Activated T-helper 1 cell treated with anti-CD3 and anti-CD28 coated beads, Interleukin-2, amount 50 U/mL, for 16 hours (primary cell): ENCODE results near the gene FHOD3.

Experiments used
- DNase-seq, 2 donors: peaks; one replicate each; pipeline ENCODE4 v3.0.0-alpha.2; 2020; ENCODE audit warnings: low read depth in 1 of 2, low spot score in 1 of 2

Gene FHOD3

GRCh38 chr18:36295880-36296301, 1.6 kb upstream of the FHOD3 start:
- DNase-seq, result no peak

GRCh38 chr18:36296650-36297416, 680 bp upstream of the FHOD3 start:
- DNase-seq, result no peak

GRCh38 chr18:36298126-36298741, 721 bp downstream of the FHOD3 start:
- DNase-seq, result no peak

DNA sequence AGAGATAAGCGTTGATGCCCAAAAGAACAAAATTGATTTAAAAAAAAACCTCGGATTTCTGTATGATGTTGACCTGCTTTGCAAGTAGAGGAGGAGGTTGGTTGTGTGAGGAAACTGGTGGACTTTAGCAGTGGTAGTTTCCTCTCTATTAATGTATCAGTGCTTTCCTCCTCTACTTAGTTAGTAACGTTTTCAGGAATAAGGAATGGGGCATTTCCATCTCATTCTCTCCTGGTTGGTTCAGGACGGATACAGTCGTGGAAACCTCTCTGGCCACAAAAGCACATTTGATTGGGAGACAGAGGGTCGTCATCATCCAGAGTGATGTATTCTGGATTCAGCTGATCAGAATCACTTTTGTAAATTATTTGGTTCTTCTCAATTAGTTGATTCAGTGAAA, 1.5 kb downstream of the FHOD3 start:
- no peak for DNase-seq

DNA sequence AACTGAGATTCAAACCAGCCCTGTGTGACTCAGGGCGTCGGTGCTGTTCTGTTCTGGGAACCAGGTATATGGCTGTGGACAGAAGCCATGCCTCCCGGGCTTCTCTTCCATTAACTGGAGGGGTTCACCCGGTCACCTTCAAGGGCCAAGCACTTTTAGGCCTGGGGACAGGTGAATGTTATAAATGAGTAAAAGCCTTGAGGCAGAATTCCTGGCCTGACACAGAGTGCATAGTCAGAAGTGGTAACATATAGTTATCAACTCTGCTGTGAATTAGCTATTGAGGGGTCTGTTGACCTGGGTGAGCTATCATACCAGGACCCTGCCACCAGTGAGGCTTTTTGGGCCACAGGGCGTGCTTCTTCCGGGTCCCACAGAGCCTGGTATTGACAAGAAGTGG, 2.7 kb downstream of the FHOD3 start:
- DNase-seq, result no peak

GRCh38 chr18:36301884-36302283, 4.4 kb downstream of the FHOD3 start:
- no peak for DNase-seq

GRCh38 chr18:36302676-36303075, 5.2 kb downstream of the FHOD3 start:
- DNase-seq, result no peak

DNA sequence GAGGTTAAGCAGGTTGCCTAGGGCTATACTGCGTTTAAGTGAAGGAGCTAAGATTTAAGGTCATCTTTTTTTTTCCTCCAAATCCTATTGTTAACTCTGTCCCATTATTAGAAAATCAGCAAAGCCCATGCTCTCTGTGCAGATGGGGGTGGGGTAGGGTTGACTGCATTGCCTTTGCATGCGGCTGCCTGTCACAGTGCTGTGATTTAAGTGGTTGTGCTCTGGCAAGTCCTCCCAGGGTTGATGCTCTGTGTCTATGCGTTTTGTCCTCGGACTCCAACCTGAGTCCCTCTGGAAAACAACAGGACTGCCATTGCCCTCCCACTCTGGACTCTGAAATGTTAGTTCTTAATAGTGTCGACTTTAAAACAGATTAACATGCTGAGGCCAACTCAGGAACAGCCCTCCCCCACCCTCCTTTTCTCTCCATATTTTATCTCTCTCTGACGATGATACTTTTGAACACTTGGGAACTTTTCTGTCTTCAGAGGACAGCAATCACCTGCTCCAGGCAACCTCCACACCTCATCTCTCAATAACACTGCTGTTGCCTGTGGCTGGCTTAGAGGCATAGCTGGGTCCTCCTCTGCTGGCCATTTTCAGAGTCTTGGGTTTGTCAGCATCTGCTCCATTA, 5.8 kb downstream of the FHOD3 start:
- DNase-seq, result no peak

GRCh38 chr18:36304723-36305122, 7.2 kb downstream of the FHOD3 start:
- no peak for DNase-seq

DNA sequence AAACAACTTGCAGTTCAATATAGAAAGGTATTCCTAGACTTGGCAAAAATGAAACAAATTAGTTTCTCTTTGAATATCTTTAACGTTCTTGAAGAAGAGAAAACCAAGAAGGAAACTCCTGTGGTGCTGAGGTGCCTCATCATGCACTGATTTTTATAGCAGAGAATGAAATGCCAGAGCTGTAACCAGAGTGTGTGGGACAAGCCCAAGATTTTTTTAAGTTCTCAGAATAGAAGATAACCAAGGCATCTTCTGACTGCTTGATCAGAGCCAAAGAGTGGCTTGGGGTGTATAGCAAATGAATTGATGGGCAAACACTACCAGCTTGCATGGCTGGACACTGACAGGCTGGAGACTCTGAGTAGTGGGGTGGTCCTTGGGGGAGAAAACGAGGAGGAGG, 7.9 kb downstream of the FHOD3 start:
- no peak for DNase-seq

- no peak for DNase-seq
These were observed 10.0 kb downstream of the FHOD3 start for GRCh38 chr18:36307513-36307912.

DNA sequence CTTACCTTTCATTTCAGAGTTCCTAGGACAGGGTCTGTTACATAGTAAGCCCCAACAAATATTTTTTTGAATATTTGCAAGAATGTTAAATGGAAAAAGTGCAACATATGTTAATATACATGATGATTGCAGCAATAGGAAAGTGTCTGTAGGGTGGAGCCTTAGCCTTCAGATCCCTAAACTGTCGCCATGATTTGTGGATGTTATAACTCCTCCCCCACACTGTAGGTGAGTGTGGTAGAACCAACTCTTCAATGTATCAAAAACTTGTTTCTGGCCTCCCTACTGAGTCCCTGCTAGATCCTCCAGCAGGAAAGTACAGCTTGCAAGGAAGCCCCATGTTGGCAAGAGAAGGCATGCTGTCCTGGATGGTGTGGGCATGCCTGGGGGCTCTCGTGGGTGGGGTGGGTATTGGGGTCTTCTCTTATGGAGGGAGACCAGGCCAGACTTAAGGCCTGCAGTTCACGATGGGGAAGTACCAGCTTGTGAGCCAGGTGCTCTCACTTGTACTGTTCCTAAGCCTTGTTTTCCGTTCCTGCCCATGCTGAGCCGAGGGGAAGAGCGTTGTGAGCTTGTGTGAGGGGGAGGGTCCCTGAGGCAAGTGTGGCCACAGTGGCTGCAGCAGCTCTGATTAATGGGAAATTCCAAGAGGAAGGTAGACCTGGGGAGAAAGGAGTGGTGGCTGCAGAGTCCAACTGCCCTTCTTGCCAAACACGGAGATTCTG, 11.4 kb downstream of the FHOD3 start:
- no peak for DNase-seq

DNA sequence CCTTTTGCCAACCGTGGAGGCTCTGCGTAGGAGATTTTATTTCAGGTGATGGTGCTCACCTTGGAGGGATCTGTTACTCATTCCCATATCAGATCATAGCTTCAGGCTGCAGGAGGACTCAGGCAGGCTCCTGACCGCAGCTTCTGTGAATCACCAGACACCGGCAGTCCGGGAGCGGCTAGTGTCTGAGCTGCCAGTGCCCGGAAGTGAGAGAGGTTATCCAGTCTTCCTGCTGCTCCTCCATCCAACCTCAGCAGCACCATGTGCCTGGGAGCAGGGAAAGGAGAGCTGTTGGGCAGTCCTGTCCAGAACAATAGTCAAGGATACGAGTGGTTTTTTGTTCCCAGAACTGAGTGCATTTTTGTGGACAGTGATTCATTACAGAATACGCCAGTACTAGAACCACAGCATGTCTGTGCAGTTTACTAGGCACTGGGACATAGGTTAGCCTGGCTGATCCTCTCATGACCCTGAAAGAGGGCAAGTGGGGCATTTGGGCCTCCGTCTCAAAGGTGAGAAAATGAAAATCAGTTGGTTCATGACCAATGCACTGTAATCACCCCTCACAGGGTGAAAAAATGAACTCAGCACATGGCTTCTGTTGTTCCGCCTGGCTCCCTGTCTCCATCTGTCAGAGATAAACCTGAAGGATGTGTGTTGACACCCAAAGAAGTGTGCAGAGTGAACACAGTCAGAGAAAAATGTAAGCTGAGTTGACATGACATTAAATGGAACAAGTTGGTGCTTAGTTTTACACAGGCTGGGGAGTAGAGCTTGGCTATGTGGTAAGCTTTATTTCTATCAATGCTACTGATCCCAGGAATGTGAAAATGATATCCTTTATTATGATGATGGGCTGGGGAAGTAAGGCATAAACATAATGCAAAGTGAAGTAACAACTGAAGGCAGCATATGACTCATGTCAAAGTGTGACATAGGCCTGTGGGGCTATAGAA, 12.2 kb downstream of the FHOD3 start:
- no peak for DNase-seq

DNA sequence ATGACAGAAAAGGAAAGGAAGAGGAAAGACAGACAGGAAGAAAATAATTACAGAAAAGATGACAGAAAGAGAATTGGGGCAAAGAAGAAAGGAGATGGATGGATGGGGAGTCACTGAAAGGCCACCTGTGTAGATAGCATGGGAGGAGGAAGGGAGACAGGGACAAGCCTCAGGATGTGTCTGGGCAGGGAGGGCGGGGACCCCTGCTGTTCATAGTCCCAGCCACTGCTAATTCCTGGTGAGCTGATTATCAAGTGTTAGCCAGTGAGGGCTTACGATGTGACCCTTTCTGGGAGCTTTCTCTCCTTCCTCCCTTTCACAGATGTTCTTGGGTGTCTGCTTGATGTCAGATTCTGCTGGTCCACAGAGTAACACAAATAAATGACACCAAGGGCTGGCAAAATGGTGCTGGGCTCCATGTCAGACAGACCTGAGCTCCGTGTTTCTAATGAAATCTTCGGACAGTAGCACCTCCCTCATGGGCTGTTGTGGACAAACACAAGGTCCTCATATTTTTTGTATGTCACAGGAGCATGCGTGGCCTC, 13.6 kb downstream of the FHOD3 start:
- no peak for DNase-seq

DNA sequence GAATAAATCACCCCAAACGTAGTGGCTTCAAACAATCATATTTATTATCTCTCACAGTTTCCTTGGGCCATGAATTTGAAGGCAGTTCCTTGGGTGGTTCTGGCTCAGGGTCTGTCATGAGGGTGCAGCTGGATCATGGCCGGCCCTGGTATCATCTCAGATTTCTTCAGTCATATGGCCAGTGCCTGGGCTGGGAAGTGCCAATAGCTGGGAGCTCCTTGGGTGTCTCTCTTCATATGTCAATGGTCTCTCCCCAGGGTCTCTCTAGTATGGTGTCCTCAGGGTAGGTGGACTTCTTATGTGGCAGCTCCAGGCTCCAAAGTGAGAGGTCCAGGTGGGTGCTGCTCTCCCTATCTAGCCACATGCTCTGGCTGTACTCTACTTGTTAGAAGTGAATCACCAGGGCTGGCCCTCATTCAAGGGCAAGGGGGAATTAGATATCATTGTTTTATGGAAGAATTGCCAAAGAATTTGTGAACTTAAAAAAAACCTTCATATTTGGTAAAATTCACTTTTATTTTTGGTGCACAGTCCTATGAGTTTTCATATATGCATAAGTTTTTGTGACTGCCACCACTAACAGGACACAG, 15.4 kb downstream of the FHOD3 start:
- DNase-seq, result no peak

- no peak for DNase-seq
These were observed 16.6 kb downstream of the FHOD3 start for GRCh38 chr18:36314098-36314497.

DNA sequence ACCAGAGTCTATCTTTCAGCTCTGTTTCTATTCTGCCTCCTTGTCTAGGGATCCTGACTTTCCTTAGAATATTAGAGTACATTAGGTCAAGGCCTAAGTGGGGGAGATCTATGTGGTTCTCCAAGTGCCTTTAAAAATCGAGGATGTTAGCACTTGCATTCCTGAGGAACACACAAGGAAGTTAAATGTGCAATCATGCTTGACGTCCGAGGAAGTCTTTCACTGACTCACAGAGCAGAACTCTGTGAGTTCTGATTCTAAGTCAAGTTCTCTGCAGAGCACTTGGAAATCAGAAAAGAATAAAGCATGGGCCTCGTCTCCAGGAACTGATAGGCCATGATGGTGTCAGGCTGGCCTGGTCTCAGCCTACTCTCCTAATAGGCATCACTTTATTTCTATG, 17.2 kb downstream of the FHOD3 start:
- no peak for DNase-seq

- DNase-seq, result no peak
These were observed 18.2 kb downstream of the FHOD3 start for GRCh38 chr18:36315736-36316135.

- no peak for DNase-seq
These were observed 18.7 kb downstream of the FHOD3 start for GRCh38 chr18:36316246-36316645.
